OCI-LY7 (cell line): ENCODE data around the gene SCN8A. TPM values are rescaled to one million over a fixed set of nuclear protein-coding genes. Genes with fewer than 3 reads are reported as not detected.

ENCODE experiments used
- BruUV-seq: library from RNA; stranded (reverse); fragments of 400-500 nt; replicated peaks from 2 replicates; lab custom pipeline; 2021; lab: Mats Ljungman, UMichigan
- CTCF ChIA-PET: fragments of 300-600 bp; sonication (Branson Sonifier 250); formaldehyde crosslinking; loops from one replicate; lab custom pipeline; 2022; ENCODE audit warnings: antibody characterized with exemption; ENCODE audit not compliant: unreplicated experiment; lab: Charles Lee
- POLR2A ChIA-PET: fragments of 300-600 bp; sonication (Branson Sonifier 250); formaldehyde crosslinking; loops from one replicate; lab custom pipeline; 2022; ENCODE audit warnings: antibody characterized with exemption; lab: Charles Lee
- DNase-seq: peaks from one replicate; pipeline ENCODE4 v3.0.0-alpha.2; 2015; ENCODE audit warnings: low spot score
- H2AFZ ChIP-seq: fragments of 200-600 bp; sonication (generic), shearing (Covaris generic); 2 replicates; pipeline ENCODE4 v1.6.1; 2014; ENCODE audit warnings: mild to moderate bottlenecking, antibody characterized with exemption, low read length, moderate library complexity
- H3K27ac ChIP-seq: fragments of 200-600 bp; sonication (generic); 2 replicates; pipeline ENCODE4 v1.5.1; 2014; ENCODE audit warnings: mixed run types, low read depth, mild to moderate bottlenecking, moderate library complexity, low read length, inconsistent platforms; ENCODE audit not compliant: poor library complexity, severe bottlenecking
- H3K36me3 ChIP-seq: fragments of 200-600 bp; sonication (generic); 2 replicates; pipeline ENCODE4 v1.6.1; 2014; ENCODE audit warnings: mild to moderate bottlenecking, antibody characterized with exemption, low read length, moderate library complexity, mixed read lengths; ENCODE audit not compliant: insufficient read depth
- H3K4me1 ChIP-seq: fragments of 200-600 bp; sonication (generic); 2 replicates; pipeline ENCODE4 v1.5.1; 2014; ENCODE audit warnings: mild to moderate bottlenecking, low read length; ENCODE audit not compliant: insufficient read depth, poor library complexity, severe bottlenecking
- H3K4me2 ChIP-seq: fragments of 200-600 bp; sonication (generic); 2 replicates; pipeline ENCODE4 v1.6.1; 2014; ENCODE audit warnings: mild to moderate bottlenecking, low read length
- H3K4me3 ChIP-seq: fragments of 200-600 bp; sonication (generic); 2 replicates; pipeline ENCODE4 v1.5.1; 2014; ENCODE audit warnings: mild to moderate bottlenecking, low read depth, low read length; ENCODE audit not compliant: poor library complexity, severe bottlenecking
- H3K79me2 ChIP-seq: fragments of 200-600 bp; sonication (generic); 2 replicates; pipeline ENCODE4 v1.6.1; 2016; ENCODE audit warnings: low read depth, mild to moderate bottlenecking, low read length, moderate library complexity, mixed read lengths; ENCODE audit not compliant: insufficient read depth
- H3K9me2 ChIP-seq: fragments of 200-600 bp; sonication (generic); 2 replicates; pipeline ENCODE4 v1.6.1; 2016; ENCODE audit warnings: mild to moderate bottlenecking, low read length, mixed read lengths; ENCODE audit not compliant: insufficient read depth
- H3K9me3 ChIP-seq: fragments of 200-600 bp; sonication (generic); 2 replicates; pipeline ENCODE4 v1.6.1; 2014; ENCODE audit warnings: mild to moderate bottlenecking, mixed run types, low read length, mixed read lengths
- H4K20me1 ChIP-seq: fragments of 200-600 bp; sonication (generic); 2 replicates; pipeline ENCODE4 v1.6.1; 2014; ENCODE audit warnings: mild to moderate bottlenecking, antibody characterized with exemption, low read length, moderate library complexity, mixed read lengths; ENCODE audit not compliant: insufficient read depth
- CTCF ChIP-seq: fragments of 200-600 bp; sonication (generic); conservative IDR thresholded peaks from 2 replicates; pipeline ENCODE4 v1.5.1; 2014; ENCODE audit warnings: mild to moderate bottlenecking, antibody characterized with exemption, low read length, moderate library complexity, mixed read lengths
- EZH2phosphoT487 ChIP-seq: fragments of 200-600 bp; sonication (generic); IDR thresholded peaks from 2 replicates; pipeline ENCODE4 v1.6.1; 2018; ENCODE audit warnings: low read depth, borderline replicate concordance, mild to moderate bottlenecking, mixed run types, antibody characterized with exemption, low read length, moderate library complexity, mixed read lengths
- intact Hi-C: fragments of 100-400 bp; cut with micrococcal nuclease; formaldehyde crosslinking; loops from one replicate; pipeline ENCODE4 v1.10.0; 2022; ENCODE audit not compliant: unreplicated experiment
- total RNA-seq, 2 experiments: library from RNA; depleted of rRNA in 1 of 2; stranded (reverse); fragments of >200 nt in 1 of 2; shearing (Covaris generic) in 1 of 2; gene quantifications; 2 replicates each; pipeline ENCODE4 v1.2.3, GENCODE V29; 2014 to 2022

Gene SCN8A
- total RNA-seq, 2 experiments from 2014 or later = 0.88 to 2.6 TPM

- intact Hi-C loops = no loop called here
- no peak for TF ChIP-seq CTCF
- TF ChIP-seq EZH2phosphoT487 = no peak
- DNase-seq = no peak
- no TSS peak for BruUV-seq
- Histone ChIP-seq H3K4me3 (no peak overlapping the region), H3K36me3 (no peaks in the 10 kb centered on the region), H3K9me2 (no peaks in the 10 kb centered on the region), H3K4me1 (peaks cover 5% of the 10 kb centered on the region), H3K9me3 (no peaks in the 10 kb centered on the region), H4K20me1 (no peaks in the 10 kb centered on the region), H3K79me2 (no peaks in the 10 kb centered on the region), H3K27ac (no peak overlapping the region), H3K4me2 (no peak overlapping the region), H2AFZ (no peak overlapping the region)
- ChIA-PET CTCF (interaction anchor here (0.5 kb wide), 1 partner anchor 37 kb away, joined by 3 read pairs; no protein-coding TSS in a partner anchor), POLR2A (no interaction called here)
Measured at GRCh38 chr12:51838036-51838435, 247.0 kb downstream of the SCN8A start.

- ChIA-PET POLR2A (no interaction called here), CTCF (no interaction called here)
- H3K4me1 ChIP-seq = no peaks in the 10 kb centered on the region
- TF ChIP-seq EZH2phosphoT487 (no peak), CTCF (no peak)
- BruUV-seq = no TSS peak
- H3K9me3 ChIP-seq = no peaks in the 10 kb centered on the region
- DNase-seq = no peak
- H4K20me1 ChIP-seq = no peaks in the 10 kb centered on the region
- intact Hi-C loops = no loop called here
- no peaks in the 10 kb centered on the region for H3K79me2 ChIP-seq
- no peak overlapping the region for H3K4me3 ChIP-seq
- H3K9me2 ChIP-seq = no peaks in the 10 kb centered on the region
- H3K36me3 ChIP-seq = no peaks in the 10 kb centered on the region
- no peak overlapping the region for H3K4me2 ChIP-seq
- H3K27ac ChIP-seq = no peak overlapping the region
- no peak overlapping the region for H2AFZ ChIP-seq
Measured at GRCh38 chr12:51838762-51839161, 247.7 kb downstream of the SCN8A start.

GRCh38 chr12:51839310-51839947 lies 248.4 kb downstream of the SCN8A start:
- Histone ChIP-seq H3K4me3 (no peak overlapping the region), H3K27ac (no peak overlapping the region), H3K79me2 (no peaks in the 10 kb centered on the region), H4K20me1 (no peaks in the 10 kb centered on the region), H3K9me3 (no peaks in the 10 kb centered on the region), H3K4me1 (no peaks in the 10 kb centered on the region), H2AFZ (no peak overlapping the region), H3K4me2 (no peak overlapping the region), H3K9me2 (no peaks in the 10 kb centered on the region), H3K36me3 (no peaks in the 10 kb centered on the region)
- ChIA-PET CTCF (no interaction called here), POLR2A (interaction anchor here (1.0 kb wide), 1 partner anchor 977 kb away, joined by 4 read pairs; no protein-coding TSS in a partner anchor)
- no TSS peak for BruUV-seq
- intact Hi-C loops = no loop called here
- no peak for DNase-seq
- TF ChIP-seq EZH2phosphoT487 = no peak
- TF ChIP-seq CTCF = no peak
